A549 (cell line): ENCODE measurements around the gene DSCAML1. TPM values are rescaled to one million over a fixed set of nuclear protein-coding genes. Genes with fewer than 3 reads are reported as not detected.

Experiments used
- ATAC-seq, 2 experiments: fragments of 200-7000 bp in 1 of 2; fragments of >200 bp in 1 of 2; cut with Nextera tagmentation in 1 of 2; cut with Tn5 transposase in 1 of 2; 3 replicates each; pipeline versions ENCODE4 v1.8.0 to v1.9.1; 2018 to 2020; ENCODE audit warnings: mild to moderate bottlenecking in 1 of 2, moderate library complexity in 1 of 2
- CTCF ChIA-PET: fragments of 300-600 bp; sonication (Branson Sonifier 250); formaldehyde crosslinking; extraction: SDS; loops from one replicate; lab custom pipeline; 2021; ENCODE audit warnings: antibody characterized with exemption, inconsistent platforms; lab: Yijun Ruan, JAX
- POLR2A ChIA-PET: fragments of 350-600 bp; formaldehyde crosslinking; extraction: SDS; loops from one replicate; lab custom pipeline; 2021; ENCODE audit warnings: antibody characterized with exemption, inconsistent platforms; lab: Yijun Ruan, JAX
- DNase-seq, 2 experiments: peaks; one replicate each; pipeline versions ENCODE4 v3.0.0 to v3.0.0-alpha.2; 2011 to 2016; ENCODE audit warnings: low read depth in 1 of 2, low spot score in 1 of 2
- FAIRE-seq: peaks from 2 replicates; lab custom pipeline; 2011; peaks lifted over from hg19 to GRCh38; lab: Jason Lieb, UNC
- H3K27ac ChIP-seq, 2 experiments: fragments of >200 bp; sonication (Bioruptor Twin); formaldehyde crosslinking; 3 replicates each; pipeline ENCODE4 v1.5.1; 2016 to 2017
- H3K4me1 ChIP-seq: fragments of >200 bp; sonication (Bioruptor Twin); formaldehyde crosslinking; 3 replicates; pipeline ENCODE4 v1.6.1; 2016
- H3K4me2 ChIP-seq: fragments of >200 bp; sonication (Bioruptor Twin); formaldehyde crosslinking; 3 replicates; pipeline ENCODE4 v1.6.1; 2016
- H3K4me3 ChIP-seq: fragments of >200 bp; sonication (Bioruptor Twin); formaldehyde crosslinking; 3 replicates; pipeline ENCODE4 v1.5.1; 2016
- H3K9me3 ChIP-seq: fragments of >200 bp; sonication (Bioruptor Twin); formaldehyde crosslinking; 3 replicates; pipeline ENCODE4 v1.6.1; 2016
- BHLHE40 ChIP-seq: IDR thresholded peaks from 2 replicates; pipeline ENCODE4 v1.6.1; 2012; ENCODE audit warnings: low read depth, low read length, inconsistent platforms
- CBX2 ChIP-seq: fragments of 200-600 bp; sonication (generic); IDR thresholded peaks from 2 replicates; pipeline ENCODE4 v1.6.1; 2016; ENCODE audit warnings: low read depth, mild to moderate bottlenecking, borderline replicate concordance
- CHD2 ChIP-seq: fragments of 150-350 bp; IDR thresholded peaks from 2 replicates; pipeline ENCODE4 v1.6.1; 2014; ENCODE audit warnings: low read length; ENCODE audit not compliant: partially characterized antibody
- FOSL2 ChIP-seq, 2 experiments: fragments of 450-650 bp in 1 of 2; fragments of >200 bp in 1 of 2; sonication (Bioruptor Twin) in 1 of 2; formaldehyde crosslinking; IDR thresholded peaks; 2 replicates each; pipeline versions ENCODE4 v1.5.0 to v1.6.1; 2016 to 2020; ENCODE audit warnings: mild to moderate bottlenecking in 1 of 2, moderate library complexity in 1 of 2
- GATA3 ChIP-seq: IDR thresholded peaks from 2 replicates; pipeline ENCODE4 v1.6.1; 2012; ENCODE audit warnings: borderline replicate concordance
- HDAC2 ChIP-seq: fragments of 200-600 bp; sonication (generic); IDR thresholded peaks from 2 replicates; pipeline ENCODE4 v1.6.1; 2016
- HOXA7 ChIP-seq: fragments of 250-450 bp; sonication (Bioruptor Pico); IDR thresholded peaks from 2 replicates; pipeline ENCODE4 v1.5.0; 2020; ENCODE audit warnings: mild to moderate bottlenecking, moderate library complexity
- HOXB5 ChIP-seq: fragments of 250-450 bp; sonication (Bioruptor Pico); IDR thresholded peaks from 2 replicates; pipeline ENCODE4 v1.5.0; 2020; ENCODE audit warnings: mild to moderate bottlenecking, moderate library complexity
- KDM1A ChIP-seq: fragments of 200-600 bp; sonication (generic); IDR thresholded peaks from 2 replicates; pipeline ENCODE4 v1.6.1; 2016; ENCODE audit warnings: low read depth, mild to moderate bottlenecking
- NFE2L2 ChIP-seq: fragments of 150-350 bp; conservative IDR thresholded peaks from 2 replicates; pipeline ENCODE4 v1.6.1; 2014; ENCODE audit warnings: low read length
- NPAS2 ChIP-seq: fragments of 250-450 bp; sonication (Bioruptor Pico); IDR thresholded peaks from 2 replicates; pipeline ENCODE4 v1.8.0; 2022; ENCODE audit warnings: mild to moderate bottlenecking, moderate library complexity, borderline replicate concordance
- NR3C1 ChIP-seq: fragments of >200 bp; sonication (Bioruptor Twin); formaldehyde crosslinking; IDR thresholded peaks from 3 replicates; pipeline ENCODE4 v1.6.1; 2017
- RARB ChIP-seq: fragments of 250-450 bp; sonication (Bioruptor Pico); IDR thresholded peaks from 2 replicates; pipeline ENCODE4 v1.8.0; 2021; ENCODE audit warnings: mild to moderate bottlenecking, moderate library complexity
- RFX5 ChIP-seq: fragments of 450-650 bp; IDR thresholded peaks from 2 replicates; pipeline ENCODE4 v1.7.1; 2014; ENCODE audit warnings: antibody characterized with exemption, mild to moderate bottlenecking, moderate library complexity
- SMC3 ChIP-seq: fragments of >200 bp; sonication (Bioruptor Twin); formaldehyde crosslinking; IDR thresholded peaks from 3 replicates; pipeline ENCODE4 v1.6.1; 2018; ENCODE audit warnings: inconsistent platforms
- SREBF2 ChIP-seq: fragments of 450-650 bp; IDR thresholded peaks from 2 replicates; pipeline ENCODE4 v1.6.1; 2014; ENCODE audit warnings: mild to moderate bottlenecking, moderate library complexity
- ZC3H11A ChIP-seq: fragments of 450-650 bp; IDR thresholded peaks from 2 replicates; pipeline ENCODE4 v1.6.1; 2014; ENCODE audit warnings: antibody characterized with exemption, mild to moderate bottlenecking
- ZNF302 ChIP-seq: fragments of 250-450 bp; sonication (Bioruptor Pico); IDR thresholded peaks from 2 replicates; pipeline ENCODE4 v1.9.0; 2021; ENCODE audit warnings: inconsistent platforms, mild to moderate bottlenecking, moderate library complexity
- WGBS: methylation state at CpG from one replicate; pipeline ENCODE4 v1.1.6; 2017; ENCODE audit errors: missing lambda C conversion rate; 5-methylcytosine and 5-hydroxymethylcytosine counted together
- polyA plus RNA-seq, 4 experiments: library from polyadenylated mRNA; depleted of rRNA in 3 of 4; stranded (reverse); fragments of >200 nt; fragmentation: RNase III in 1 of 4; extraction: RNeasy Plus Mini Kit Qiagen cat#74134 plus additional on column Dnase treatment in 1 of 4; gene quantifications; 2 replicates in 3 of 4; 3 replicates in 1 of 4; pipeline ENCODE4 v1.2.3, GENCODE V29; 2011 to 2017
- TF ChIP-seq, protein P1 (sequence below): fragments of 150-350 bp; IDR thresholded peaks from 2 replicates; pipeline ENCODE4 v1.6.1; 2014; ENCODE audit warnings: low read depth, mild to moderate bottlenecking, low read length
- TF ChIP-seq, protein P2 (sequence below): fragments of 450-650 bp; IDR thresholded peaks from 2 replicates; pipeline ENCODE4 v1.6.1; 2014; ENCODE audit warnings: antibody characterized with exemption
- TF ChIP-seq, protein P3 (sequence below): IDR thresholded peaks from 2 replicates; pipeline ENCODE4 v1.6.1; 2012; ENCODE audit warnings: low read depth, borderline replicate concordance
- TF ChIP-seq, protein P4 (sequence below): IDR thresholded peaks from 2 replicates; pipeline ENCODE4 v1.6.1; 2012
- TF ChIP-seq, protein P5 (sequence below): fragments of >200 bp; sonication (Bioruptor Twin); formaldehyde crosslinking; IDR thresholded peaks from 3 replicates; pipeline ENCODE4 v1.6.1; 2016

The DSCAML1 gene
- polyA plus RNA-seq, 2 of the 4 experiments (the other 2 are of a cell fraction): 0.12 to 0.31 TPM

DNA sequence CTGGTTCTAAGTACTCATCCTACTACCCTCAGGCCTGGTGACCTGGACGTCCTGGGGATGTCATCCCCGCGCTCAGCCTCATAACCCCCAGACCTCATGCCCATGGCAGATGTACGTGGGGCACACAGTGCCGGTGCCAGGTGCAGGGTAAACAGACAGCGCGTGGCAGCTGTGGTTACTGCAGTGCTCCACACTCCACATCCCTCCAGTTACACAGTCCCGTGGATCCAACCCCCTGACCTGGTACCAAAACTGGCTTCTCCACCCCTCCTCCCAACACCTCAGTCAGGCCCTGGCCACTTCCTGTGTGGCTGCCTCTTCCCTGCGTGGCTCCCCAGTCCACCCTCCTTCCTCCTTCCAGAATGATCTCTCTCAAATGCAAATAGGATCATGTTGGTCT is 95.2 kb downstream of the DSCAML1 start:
- no peak for TF ChIP-seq ZNF302 (CRISPR knock-in tag)
- TF ChIP-seq NFE2L2: no peak
- TF ChIP-seq, all 56 proteins: peak for 0
- ChIA-PET CTCF (no interaction called here), POLR2A (no interaction called here)
- Histone ChIP-seq H3K27ac (no peak overlapping the region), H3K4me1 (peaks cover 18% of the 10 kb centered on the region), H3K4me3 (no peak overlapping the region), H3K9me3 (no peaks in the 10 kb centered on the region), H3K4me2 (no peak overlapping the region)
- DNase-seq (no peak), FAIRE-seq (no peak), ATAC-seq (no peak)
- WGBS: 92% methylated on average over 9 of the region's 9 CpGs

DNA sequence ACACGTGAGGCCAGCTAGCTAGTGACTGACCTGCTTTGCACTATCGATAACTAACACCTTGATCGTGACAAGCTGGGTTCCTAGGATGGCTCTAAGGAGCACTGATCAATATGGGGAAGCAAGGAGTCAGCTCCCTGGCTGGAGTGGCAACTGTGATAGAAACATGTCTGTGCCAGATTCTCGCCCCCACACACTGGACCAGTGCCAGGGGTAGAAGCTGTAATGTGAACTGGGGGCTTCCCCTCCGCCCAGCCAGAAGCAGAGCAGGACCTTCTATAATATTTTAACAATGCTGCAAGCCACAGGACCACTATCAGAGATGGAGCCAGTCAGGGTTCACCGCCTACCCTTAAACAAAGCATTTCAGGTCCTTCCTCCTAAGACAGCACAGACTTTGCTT is 96.5 kb downstream of the DSCAML1 start:
- ATAC-seq (no peak), DNase-seq (no peak), FAIRE-seq (no peak)
- WGBS: 87% methylated on average over 5 of the region's 6 CpGs
- Histone ChIP-seq H3K4me3 (no peak overlapping the region), H3K4me2 (no peak overlapping the region), H3K4me1 (peaks cover 18% of the 10 kb centered on the region), H3K9me3 (no peaks in the 10 kb centered on the region), H3K27ac (no peak overlapping the region)
- TF ChIP-seq NPAS2 (CRISPR knock-in tag): no peak
- no peak for TF ChIP-seq RFX5
- no peak for TF ChIP-seq KDM1A
- TF ChIP-seq ZC3H11A: no peak
- TF ChIP-seq GATA3: no peak
- no peak for TF ChIP-seq NR3C1
- TF ChIP-seq, protein P1, sequence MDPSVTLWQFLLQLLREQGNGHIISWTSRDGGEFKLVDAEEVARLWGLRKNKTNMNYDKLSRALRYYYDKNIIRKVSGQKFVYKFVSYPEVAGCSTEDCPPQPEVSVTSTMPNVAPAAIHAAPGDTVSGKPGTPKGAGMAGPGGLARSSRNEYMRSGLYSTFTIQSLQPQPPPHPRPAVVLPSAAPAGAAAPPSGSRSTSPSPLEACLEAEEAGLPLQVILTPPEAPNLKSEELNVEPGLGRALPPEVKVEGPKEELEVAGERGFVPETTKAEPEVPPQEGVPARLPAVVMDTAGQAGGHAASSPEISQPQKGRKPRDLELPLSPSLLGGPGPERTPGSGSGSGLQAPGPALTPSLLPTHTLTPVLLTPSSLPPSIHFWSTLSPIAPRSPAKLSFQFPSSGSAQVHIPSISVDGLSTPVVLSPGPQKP: no peak
- TF ChIP-seq RARB (CRISPR knock-in tag): no peak
- TF ChIP-seq CBX2: no peak
- TF ChIP-seq SMC3: no peak
- no peak for TF ChIP-seq HDAC2
- TF ChIP-seq, protein P2, sequence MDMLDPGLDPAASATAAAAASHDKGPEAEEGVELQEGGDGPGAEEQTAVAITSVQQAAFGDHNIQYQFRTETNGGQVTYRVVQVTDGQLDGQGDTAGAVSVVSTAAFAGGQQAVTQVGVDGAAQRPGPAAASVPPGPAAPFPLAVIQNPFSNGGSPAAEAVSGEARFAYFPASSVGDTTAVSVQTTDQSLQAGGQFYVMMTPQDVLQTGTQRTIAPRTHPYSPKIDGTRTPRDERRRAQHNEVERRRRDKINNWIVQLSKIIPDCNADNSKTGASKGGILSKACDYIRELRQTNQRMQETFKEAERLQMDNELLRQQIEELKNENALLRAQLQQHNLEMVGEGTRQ: no peak
- ChIA-PET CTCF (no interaction called here), POLR2A (no interaction called here)

DNA sequence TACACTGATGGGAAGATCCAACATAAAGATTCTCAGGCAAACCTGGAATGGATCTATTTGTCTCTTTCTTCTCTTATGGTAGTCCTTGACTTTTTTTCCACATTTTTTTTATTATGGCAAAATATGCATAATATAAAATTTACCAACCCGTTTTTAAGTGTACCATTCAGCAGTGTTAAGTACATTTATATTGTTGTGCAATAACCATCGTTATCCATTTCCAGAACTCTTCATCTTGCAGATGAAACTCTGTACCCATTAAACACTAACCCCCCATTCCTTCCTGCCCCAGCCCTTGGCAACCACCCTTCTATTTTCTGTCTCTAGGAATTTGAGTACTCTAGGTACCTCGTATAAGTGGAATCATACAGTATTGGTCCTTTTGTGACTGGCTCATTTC is 99.7 kb downstream of the DSCAML1 start:
- no peak overlapping the region for H3K4me3 ChIP-seq
- TF ChIP-seq CBX2 (no peak), HOXA7 (CRISPR knock-in tag) (no peak), RARB (CRISPR knock-in tag) (no peak), CHD2 (no peak)
- TF ChIP-seq, protein P3, sequence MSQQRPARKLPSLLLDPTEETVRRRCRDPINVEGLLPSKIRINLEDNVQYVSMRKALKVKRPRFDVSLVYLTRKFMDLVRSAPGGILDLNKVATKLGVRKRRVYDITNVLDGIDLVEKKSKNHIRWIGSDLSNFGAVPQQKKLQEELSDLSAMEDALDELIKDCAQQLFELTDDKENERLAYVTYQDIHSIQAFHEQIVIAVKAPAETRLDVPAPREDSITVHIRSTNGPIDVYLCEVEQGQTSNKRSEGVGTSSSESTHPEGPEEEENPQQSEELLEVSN: no peak
- TF ChIP-seq, all 56 proteins: peak for 0
- Histone ChIP-seq H3K27ac (no peak overlapping the region), H3K9me3 (no peaks in the 10 kb centered on the region), H3K4me2 (no peak overlapping the region), H3K4me1 (no peaks in the 10 kb centered on the region)
- POLR2A ChIA-PET: no interaction called here
- CTCF ChIA-PET: no interaction called here
- no peak for FAIRE-seq
- WGBS: 70% methylated on average over 3 of the region's 3 CpGs
- no peak for ATAC-seq
- DNase-seq: no peak

DNA sequence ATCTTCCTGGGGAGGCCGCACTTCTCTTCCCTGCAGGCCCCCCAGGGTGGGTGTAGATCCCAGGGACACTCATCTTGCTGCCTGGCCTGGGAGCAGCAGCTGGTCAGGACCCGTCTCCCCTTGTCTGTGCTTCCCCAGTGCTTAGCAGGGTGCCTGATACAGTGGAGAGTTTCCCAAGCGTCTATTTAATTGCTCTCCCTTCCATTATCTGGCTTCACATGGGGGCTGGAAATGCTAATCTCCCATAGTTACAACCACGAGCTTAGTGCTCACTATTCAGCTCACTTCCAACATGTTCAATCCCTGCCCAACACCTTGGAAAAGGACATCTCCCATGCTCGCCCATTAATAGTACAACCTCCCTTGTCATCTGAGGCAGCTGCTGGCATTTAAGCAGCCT is 100.5 kb downstream of the DSCAML1 start:
- no peak for FAIRE-seq
- TF ChIP-seq GATA3 (no peak), BHLHE40 (no peak), ZNF302 (CRISPR knock-in tag) (no peak), HOXB5 (CRISPR knock-in tag) (no peak), NR3C1 (no peak), KDM1A (no peak), RFX5 (no peak), SREBF2 (no peak), FOSL2 (IDR thresholded peaks at IDR 0.05) (no peak), FOSL2 (CRISPR knock-in tag; IDR thresholded peaks at IDR 0.05) (no peak)
- TF ChIP-seq, protein P2: no peak
- TF ChIP-seq, protein P4, sequence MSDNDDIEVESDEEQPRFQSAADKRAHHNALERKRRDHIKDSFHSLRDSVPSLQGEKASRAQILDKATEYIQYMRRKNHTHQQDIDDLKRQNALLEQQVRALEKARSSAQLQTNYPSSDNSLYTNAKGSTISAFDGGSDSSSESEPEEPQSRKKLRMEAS: no peak
- TF ChIP-seq, protein P5, sequence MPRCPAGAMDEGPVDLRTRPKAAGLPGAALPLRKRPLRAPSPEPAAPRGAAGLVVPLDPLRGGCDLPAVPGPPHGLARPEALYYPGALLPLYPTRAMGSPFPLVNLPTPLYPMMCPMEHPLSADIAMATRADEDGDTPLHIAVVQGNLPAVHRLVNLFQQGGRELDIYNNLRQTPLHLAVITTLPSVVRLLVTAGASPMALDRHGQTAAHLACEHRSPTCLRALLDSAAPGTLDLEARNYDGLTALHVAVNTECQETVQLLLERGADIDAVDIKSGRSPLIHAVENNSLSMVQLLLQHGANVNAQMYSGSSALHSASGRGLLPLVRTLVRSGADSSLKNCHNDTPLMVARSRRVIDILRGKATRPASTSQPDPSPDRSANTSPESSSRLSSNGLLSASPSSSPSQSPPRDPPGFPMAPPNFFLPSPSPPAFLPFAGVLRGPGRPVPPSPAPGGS: no peak
- TF ChIP-seq, all 56 proteins: peak for 0
- ChIA-PET POLR2A (no interaction called here), CTCF (interaction anchor here (1.8 kb wide), 1 partner anchor 270 kb away, joined by 5 read pairs; no protein-coding TSS in a partner anchor)
- no peaks in the 10 kb centered on the region for H3K9me3 ChIP-seq
- DNase-seq: no peak
- no peaks in the 10 kb centered on the region for H3K4me1 ChIP-seq
- H3K27ac ChIP-seq: no peak overlapping the region
- H3K4me2 ChIP-seq: no peak overlapping the region
- WGBS: 55% methylated on average over 4 of the region's 5 CpGs
- no peak for ATAC-seq
- H3K4me3 ChIP-seq: no peak overlapping the region
